H1 (cell line): ENCODE measurements around the gene CMTM1.

Experiments used
- POLR2AphosphoS5 ChIP-seq: IDR thresholded peaks from 2 replicates; pipeline ENCODE4 v1.6.1; 2011; ENCODE audit warnings: low read depth, low read length
- SRF ChIP-seq: IDR thresholded peaks from 2 replicates; pipeline ENCODE4 v1.6.1; 2011; ENCODE audit warnings: mild to moderate bottlenecking, low read depth, low read length, moderate library complexity

DNA sequence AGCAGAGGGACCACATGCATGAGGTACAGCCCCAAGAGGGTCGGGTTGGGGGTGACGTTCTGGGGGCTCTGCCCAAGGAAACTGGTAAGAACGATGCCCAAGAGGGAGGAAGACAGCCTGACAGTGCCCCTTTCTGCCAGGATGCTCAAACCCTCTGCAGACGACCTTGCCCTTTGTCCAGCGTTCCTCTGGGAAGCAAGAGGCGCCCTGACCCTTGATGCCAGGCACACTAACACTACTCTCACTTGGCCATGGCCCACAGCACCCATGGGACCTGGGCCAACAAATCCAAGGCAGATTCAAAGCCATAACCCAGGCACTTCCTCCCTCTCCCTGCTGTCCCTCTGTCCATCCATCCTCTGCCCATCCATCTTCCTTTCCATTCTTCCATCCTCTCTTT lies 36.8 kb upstream of the CMTM1 start:
- TF ChIP-seq SRF: no peak
- no peak for TF ChIP-seq POLR2AphosphoS5
